HEK293 (cell line): Measurements from ENCODE around the gene PHKB.

Experiments used
- CTCF ChIA-PET: fragments of 350-600 bp; formaldehyde crosslinking; extraction: SDS; loops from one replicate; lab custom pipeline; 2021; ENCODE audit warnings: antibody characterized with exemption; lab: Yijun Ruan, JAX
- POLR2A ChIA-PET: fragments of 300-600 bp; formaldehyde crosslinking; extraction: SDS; loops from one replicate; lab custom pipeline; 2020; ENCODE audit warnings: antibody characterized with exemption, inconsistent platforms; lab: Yijun Ruan, JAX
- H3K27ac ChIP-seq: fragments of 200-500 bp; sonication (Bioruptor generic); 2 replicates; pipeline ENCODE4 v1.5.1; 2014; ENCODE audit warnings: low read depth, low read length, control low read depth, inconsistent platforms; ENCODE audit errors: extremely low read depth
- H3K36me3 ChIP-seq, 2 experiments: fragments of 200-500 bp in 1 of 2; sonication (Bioruptor generic) in 1 of 2; 1 replicate in 1 of 2; 2 replicates in 1 of 2; pipeline ENCODE4 v1.5.1; 2014 to 2017; ENCODE audit warnings: inconsistent platforms in 2 of 2, low read length in 2 of 2; ENCODE audit not compliant: control insufficient read depth in 2 of 2, insufficient read depth in 1 of 2
- H3K4me1 ChIP-seq: fragments of 200-500 bp; sonication (Bioruptor generic); 2 replicates; pipeline ENCODE4 v1.5.1; 2014; ENCODE audit warnings: mild to moderate bottlenecking, low read length, inconsistent platforms; ENCODE audit not compliant: control insufficient read depth, insufficient read depth
- H3K4me3 ChIP-seq: 2 replicates; pipeline ENCODE4 v1.5.1; 2011; ENCODE audit warnings: low read depth, mild to moderate bottlenecking, control low read depth, low read length, moderate library complexity
- H3K9me3 ChIP-seq: fragments of 200-500 bp; sonication (Bioruptor generic); 2 replicates; pipeline ENCODE4 v1.5.1; 2014; ENCODE audit warnings: low read depth, low read length, inconsistent platforms; ENCODE audit not compliant: control insufficient read depth, insufficient read depth
- GLI2 ChIP-seq: fragments of 450-650 bp; formaldehyde crosslinking; IDR thresholded peaks from 2 replicates; pipeline ENCODE4; 2017; ENCODE audit warnings: missing biosample characterization, missing genetic modification characterization, low read depth, borderline replicate concordance
- GLI4 ChIP-seq: fragments of 450-650 bp; formaldehyde crosslinking; IDR thresholded peaks from 2 replicates; pipeline ENCODE4 v1.5.1; 2016; ENCODE audit warnings: missing biosample characterization, missing genetic modification characterization
- HOXA7 ChIP-seq: sonication (generic); formaldehyde crosslinking; IDR thresholded peaks from 2 replicates; pipeline ENCODE4 v1.8.1; 2022; ENCODE audit warnings: missing genetic modification reagents, borderline replicate concordance
- HOXC10 ChIP-seq: sonication (generic); formaldehyde crosslinking; IDR thresholded peaks from 2 replicates; pipeline ENCODE4 v1.8.1; 2023; ENCODE audit warnings: mild to moderate bottlenecking, missing genetic modification reagents
- KLF7 ChIP-seq: fragments of 450-650 bp; formaldehyde crosslinking; IDR thresholded peaks from 2 replicates; pipeline ENCODE4 v1.5.1; 2016; ENCODE audit warnings: missing biosample characterization, missing genetic modification characterization, borderline replicate concordance
- MEIS1 ChIP-seq: sonication (generic); formaldehyde crosslinking; IDR thresholded peaks from 2 replicates; pipeline ENCODE4 v1.8.1; 2022; ENCODE audit warnings: missing genetic modification reagents, mild to moderate bottlenecking, borderline replicate concordance
- PRDM1 ChIP-seq: fragments of 450-650 bp; formaldehyde crosslinking; IDR thresholded peaks from 2 replicates; pipeline ENCODE4; 2016; ENCODE audit warnings: missing biosample characterization, missing genetic modification characterization
- ZBTB20 ChIP-seq: fragments of 450-650 bp; formaldehyde crosslinking; IDR thresholded peaks from 2 replicates; pipeline ENCODE4 v1.5.1; 2016; ENCODE audit warnings: missing biosample characterization, missing genetic modification characterization
- ZBTB26 ChIP-seq: fragments of 450-650 bp; formaldehyde crosslinking; optimal IDR thresholded peaks from 2 replicates; pipeline ENCODE3; 2016; ENCODE audit warnings: missing biosample characterization, mild to moderate bottlenecking, missing genetic modification characterization
- ZNF174 ChIP-seq: fragments of 450-650 bp; formaldehyde crosslinking; IDR thresholded peaks from 2 replicates; pipeline ENCODE4 v1.5.0; 2017; ENCODE audit warnings: missing biosample characterization, mild to moderate bottlenecking, missing genetic modification characterization
- ZNF433 ChIP-seq: fragments of 450-650 bp; formaldehyde crosslinking; IDR thresholded peaks from 2 replicates; pipeline ENCODE4 v1.5.1; 2016; ENCODE audit warnings: missing biosample characterization, missing genetic modification characterization, low read depth
- ZNF48 ChIP-seq: fragments of 450-650 bp; formaldehyde crosslinking; IDR thresholded peaks from 2 replicates; pipeline ENCODE4 v1.5.1; 2016; ENCODE audit warnings: missing biosample characterization, missing genetic modification characterization
- ZNF530 ChIP-seq: fragments of 450-650 bp; formaldehyde crosslinking; IDR thresholded peaks from 2 replicates; pipeline ENCODE4 v1.5.1; 2016; ENCODE audit warnings: low read depth, missing biosample characterization, missing genetic modification characterization
- ZNF626 ChIP-seq: fragments of 450-650 bp; sonication (Bioruptor Pico); formaldehyde crosslinking; IDR thresholded peaks from 2 replicates; pipeline ENCODE4 v1.5.1; 2018; ENCODE audit warnings: missing biosample characterization, missing genetic modification characterization, inconsistent platforms
- ZSCAN30 ChIP-seq: fragments of 450-650 bp; IDR thresholded peaks from 2 replicates; pipeline ENCODE4 v1.5.1; 2018; ENCODE audit warnings: missing biosample characterization, mild to moderate bottlenecking, missing genetic modification characterization, moderate library complexity
- ZSCAN4 ChIP-seq: fragments of 450-650 bp; formaldehyde crosslinking; IDR thresholded peaks from 2 replicates; pipeline ENCODE4 v1.5.1; 2017; ENCODE audit warnings: missing biosample characterization, missing genetic modification characterization
- ZSCAN5A ChIP-seq: fragments of 450-650 bp; formaldehyde crosslinking; IDR thresholded peaks from 2 replicates; pipeline ENCODE4 v1.5.1; 2016; ENCODE audit warnings: missing biosample characterization, missing genetic modification characterization
- ZXDB ChIP-seq: fragments of 450-650 bp; formaldehyde crosslinking; IDR thresholded peaks from 2 replicates; pipeline ENCODE4 v1.5.1; 2016; ENCODE audit warnings: missing biosample characterization, missing genetic modification characterization
- TF ChIP-seq, protein P1 (sequence below): fragments of 450-650 bp; formaldehyde crosslinking; IDR thresholded peaks from 2 replicates; pipeline ENCODE4 v1.5.0; 2017; ENCODE audit warnings: missing biosample characterization, missing genetic modification characterization, borderline replicate concordance
- TF ChIP-seq, protein P2 (sequence below): fragments of 450-650 bp; formaldehyde crosslinking; IDR thresholded peaks from 2 replicates; pipeline ENCODE4 v1.5.1; 2016; ENCODE audit warnings: missing biosample characterization, missing genetic modification characterization, borderline replicate concordance
- TF ChIP-seq, protein P3 (sequence below): fragments of 450-650 bp; formaldehyde crosslinking; IDR thresholded peaks from 2 replicates; pipeline ENCODE4 v1.5.1; 2016; ENCODE audit warnings: missing biosample characterization, missing genetic modification characterization
- TF ChIP-seq, protein P4 (sequence below): fragments of 450-650 bp; formaldehyde crosslinking; IDR thresholded peaks from 2 replicates; pipeline ENCODE4 v1.5.1; 2016; ENCODE audit warnings: missing biosample characterization, missing genetic modification characterization

The PHKB gene

GRCh38 chr16:47424846-47425245 lies 36.3 kb upstream of the PHKB start:
- Histone ChIP-seq H3K4me1 (no peaks in the 10 kb centered on the region), H3K4me3 (no peak overlapping the region), H3K27ac (no peak overlapping the region), H3K9me3 (no peaks in the 10 kb centered on the region), H3K36me3 (peaks cover 4 to 33% of the 10 kb centered on the region in 2 experiments; a peak in 2 of 3 replicates)
- ChIA-PET POLR2A (no interaction called here), CTCF (no interaction called here)
- TF ChIP-seq ZSCAN5A (tag by site-specific recombination), result no peak
- TF ChIP-seq ZBTB26 (tag by site-specific recombination), result no peak
- TF ChIP-seq GLI4 (tag by site-specific recombination), result no peak
- TF ChIP-seq HOXA7 (CRISPR knock-in tag), result no peak
- no peak for TF ChIP-seq ZSCAN30 (tag by site-specific recombination)
- TF ChIP-seq, protein P1, sequence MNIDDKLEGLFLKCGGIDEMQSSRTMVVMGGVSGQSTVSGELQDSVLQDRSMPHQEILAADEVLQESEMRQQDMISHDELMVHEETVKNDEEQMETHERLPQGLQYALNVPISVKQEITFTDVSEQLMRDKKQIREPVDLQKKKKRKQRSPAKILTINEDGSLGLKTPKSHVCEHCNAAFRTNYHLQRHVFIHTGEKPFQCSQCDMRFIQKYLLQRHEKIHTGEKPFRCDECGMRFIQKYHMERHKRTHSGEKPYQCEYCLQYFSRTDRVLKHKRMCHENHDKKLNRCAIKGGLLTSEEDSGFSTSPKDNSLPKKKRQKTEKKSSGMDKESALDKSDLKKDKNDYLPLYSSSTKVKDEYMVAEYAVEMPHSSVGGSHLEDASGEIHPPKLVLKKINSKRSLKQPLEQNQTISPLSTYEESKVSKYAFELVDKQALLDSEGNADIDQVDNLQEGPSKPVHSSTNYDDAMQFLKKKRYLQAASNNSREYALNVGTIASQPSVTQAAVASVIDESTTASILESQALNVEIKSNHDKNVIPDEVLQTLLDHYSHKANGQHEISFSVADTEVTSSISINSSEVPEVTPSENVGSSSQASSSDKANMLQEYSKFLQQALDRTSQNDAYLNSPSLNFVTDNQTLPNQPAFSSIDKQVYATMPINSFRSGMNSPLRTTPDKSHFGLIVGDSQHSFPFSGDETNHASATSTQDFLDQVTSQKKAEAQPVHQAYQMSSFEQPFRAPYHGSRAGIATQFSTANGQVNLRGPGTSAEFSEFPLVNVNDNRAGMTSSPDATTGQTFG (tag by site-specific recombination), result no peak
- TF ChIP-seq HOXC10 (CRISPR knock-in tag), result no peak
- TF ChIP-seq PRDM1, result no peak

GRCh38 chr16:47426806-47427205 lies 34.3 kb upstream of the PHKB start:
- Histone ChIP-seq H3K9me3 (no peaks in the 10 kb centered on the region), H3K27ac (no peak overlapping the region), H3K4me1 (no peaks in the 10 kb centered on the region), H3K36me3 (peaks cover 4 to 33% of the 10 kb centered on the region in 2 experiments; a peak in 2 of 3 replicates), H3K4me3 (no peak overlapping the region)
- ChIA-PET CTCF (no interaction called here), POLR2A (no interaction called here)
- no peak for TF ChIP-seq ZSCAN4 (tag by site-specific recombination)
- TF ChIP-seq, protein P2, sequence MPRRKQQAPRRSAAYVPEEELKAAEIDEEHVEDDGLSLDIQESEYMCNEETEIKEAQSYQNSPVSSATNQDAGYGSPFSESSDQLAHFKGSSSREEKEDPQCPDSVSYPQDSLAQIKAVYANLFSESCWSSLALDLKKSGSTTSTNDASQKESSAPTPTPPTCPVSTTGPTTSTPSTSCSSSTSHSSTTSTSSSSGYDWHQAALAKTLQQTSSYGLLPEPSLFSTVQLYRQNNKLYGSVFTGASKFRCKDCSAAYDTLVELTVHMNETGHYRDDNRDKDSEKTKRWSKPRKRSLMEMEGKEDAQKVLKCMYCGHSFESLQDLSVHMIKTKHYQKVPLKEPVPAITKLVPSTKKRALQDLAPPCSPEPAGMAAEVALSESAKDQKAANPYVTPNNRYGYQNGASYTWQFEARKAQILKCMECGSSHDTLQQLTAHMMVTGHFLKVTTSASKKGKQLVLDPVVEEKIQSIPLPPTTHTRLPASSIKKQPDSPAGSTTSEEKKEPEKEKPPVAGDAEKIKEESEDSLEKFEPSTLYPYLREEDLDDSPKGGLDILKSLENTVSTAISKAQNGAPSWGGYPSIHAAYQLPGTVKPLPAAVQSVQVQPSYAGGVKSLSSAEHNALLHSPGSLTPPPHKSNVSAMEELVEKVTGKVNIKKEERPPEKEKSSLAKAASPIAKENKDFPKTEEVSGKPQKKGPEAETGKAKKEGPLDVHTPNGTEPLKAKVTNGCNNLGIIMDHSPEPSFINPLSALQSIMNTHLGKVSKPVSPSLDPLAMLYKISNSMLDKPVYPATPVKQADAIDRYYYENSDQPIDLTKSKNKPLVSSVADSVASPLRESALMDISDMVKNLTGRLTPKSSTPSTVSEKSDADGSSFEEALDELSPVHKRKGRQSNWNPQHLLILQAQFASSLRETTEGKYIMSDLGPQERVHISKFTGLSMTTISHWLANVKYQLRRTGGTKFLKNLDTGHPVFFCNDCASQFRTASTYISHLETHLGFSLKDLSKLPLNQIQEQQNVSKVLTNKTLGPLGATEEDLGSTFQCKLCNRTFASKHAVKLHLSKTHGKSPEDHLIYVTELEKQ (tag by site-specific recombination), result no peak
- no peak for TF ChIP-seq ZNF48 (tag by site-specific recombination)
- no peak for TF ChIP-seq ZNF174
- no peak for TF ChIP-seq ZXDB
- no peak for TF ChIP-seq ZNF433 (tag by site-specific recombination)
- TF ChIP-seq KLF7 (tag by site-specific recombination), result no peak
- TF ChIP-seq MEIS1 (CRISPR knock-in tag), result no peak
- TF ChIP-seq, protein P3, sequence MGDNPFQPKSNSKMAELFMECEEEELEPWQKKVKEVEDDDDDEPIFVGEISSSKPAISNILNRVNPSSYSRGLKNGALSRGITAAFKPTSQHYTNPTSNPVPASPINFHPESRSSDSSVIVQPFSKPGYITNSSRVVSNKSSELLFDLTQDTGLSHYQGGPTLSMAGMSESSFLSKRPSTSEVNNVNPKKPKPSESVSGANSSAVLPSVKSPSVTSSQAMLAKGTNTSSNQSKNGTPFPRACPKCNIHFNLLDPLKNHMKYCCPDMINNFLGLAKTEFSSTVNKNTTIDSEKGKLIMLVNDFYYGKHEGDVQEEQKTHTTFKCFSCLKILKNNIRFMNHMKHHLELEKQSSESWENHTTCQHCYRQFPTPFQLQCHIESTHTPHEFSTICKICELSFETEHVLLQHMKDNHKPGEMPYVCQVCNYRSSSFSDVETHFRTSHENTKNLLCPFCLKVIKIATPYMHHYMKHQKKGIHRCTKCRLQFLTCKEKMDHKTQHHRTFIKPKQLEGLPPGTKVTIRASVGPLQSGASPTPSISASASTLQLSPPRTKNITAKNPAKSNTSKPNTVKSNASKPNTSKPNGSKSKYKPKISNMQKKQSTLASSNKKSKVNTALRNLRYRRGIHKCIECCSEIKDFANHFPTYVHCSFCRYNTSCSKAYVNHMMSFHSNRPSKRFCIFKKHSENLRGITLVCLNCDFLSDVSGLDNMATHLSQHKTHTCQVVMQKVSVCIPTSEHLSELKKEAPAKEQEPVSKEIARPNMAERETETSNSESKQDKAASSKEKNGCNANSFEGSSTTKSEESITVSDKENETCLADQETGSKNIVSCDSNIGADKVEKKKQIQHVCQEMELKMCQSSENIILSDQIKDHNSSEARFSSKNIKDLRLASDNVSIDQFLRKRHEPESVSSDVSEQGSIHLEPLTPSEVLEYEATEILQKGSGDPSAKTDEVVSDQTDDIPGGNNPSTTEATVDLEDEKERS, result no peak
- no peak for TF ChIP-seq ZNF530 (tag by site-specific recombination)
- TF ChIP-seq, protein P4, sequence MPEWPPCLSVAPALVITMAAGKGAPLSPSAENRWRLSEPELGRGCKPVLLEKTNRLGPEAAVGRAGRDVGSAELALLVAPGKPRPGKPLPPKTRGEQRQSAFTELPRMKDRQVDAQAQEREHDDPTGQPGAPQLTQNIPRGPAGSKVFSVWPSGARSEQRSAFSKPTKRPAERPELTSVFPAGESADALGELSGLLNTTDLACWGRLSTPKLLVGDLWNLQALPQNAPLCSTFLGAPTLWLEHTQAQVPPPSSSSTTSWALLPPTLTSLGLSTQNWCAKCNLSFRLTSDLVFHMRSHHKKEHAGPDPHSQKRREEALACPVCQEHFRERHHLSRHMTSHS (tag by site-specific recombination), result no peak
- no peak for TF ChIP-seq ZBTB20 (tag by site-specific recombination)
- TF ChIP-seq ZNF626 (tag by site-specific recombination), result no peak
- TF ChIP-seq GLI2 (tag by site-specific recombination), result no peak
